Measurements from ENCODE around the gene ACLY. TPM values are rescaled to one million over a fixed set of nuclear protein-coding genes. Genes with fewer than 3 reads are reported as not detected.

ACLY gene
- total and polyA plus RNA-seq, 2 of the 13 experiments (the other 11 are each of a cell fraction or from before 2014, with no cell fraction given), result 111 to 218 TPM

GRCh38 chr17:41905172-41905571 is 13.6 kb downstream of the ACLY start (continued):
- TF ChIP-seq ZBTB40 (IDR thresholded peaks at IDR 0.05), result no peak
- TF ChIP-seq ZBTB40 (CRISPR knock-in tag; IDR thresholded peaks at IDR 0.05), result 0 out of 2 replicates have a peak, but pooled peaks have one; percentile 16
- TF ChIP-seq NRL (CRISPR knock-in tag; IDR thresholded peaks at IDR 0.05; ENCODE audit: borderline replicate concordance), result peak; percentile 44; the same call in 1 of the 2 replicates
- TF ChIP-seq KLF9 (CRISPR knock-in tag; IDR thresholded peaks at IDR 0.05; ENCODE audit: low read depth), result no peak
- peak; percentile 62 for TF ChIP-seq HNF4A (CRISPR knock-in tag; IDR thresholded peaks at IDR 0.05)
- no peak for TF ChIP-seq NFAT5 (CRISPR knock-in tag; IDR thresholded peaks at IDR 0.05)
- TF ChIP-seq ZNF609 (CRISPR knock-in tag; IDR thresholded peaks at IDR 0.05; ENCODE audit: borderline replicate concordance), result peak; percentile 11; the same call in 1 of the 2 replicates

Data from HepG2 (cell line).